OCI-LY3 (cell line): ENCODE results near the gene OTUD5.

Experiments
- EZH2phosphoT487 ChIP-seq: fragments of 200-600 bp; shearing (Covaris generic); IDR thresholded peaks from 2 replicates; pipeline ENCODE4 v1.6.1; 2018; ENCODE audit warnings: antibody characterized with exemption, mixed run types, low read depth
- TF ChIP-seq, protein P1 (sequence below): fragments of 200-600, 300-600 bp; sonication (generic); IDR thresholded peaks from 2 replicates; pipeline ENCODE4 v1.5.1; 2014; ENCODE audit warnings: antibody characterized with exemption, low read length, low read depth

DNA sequence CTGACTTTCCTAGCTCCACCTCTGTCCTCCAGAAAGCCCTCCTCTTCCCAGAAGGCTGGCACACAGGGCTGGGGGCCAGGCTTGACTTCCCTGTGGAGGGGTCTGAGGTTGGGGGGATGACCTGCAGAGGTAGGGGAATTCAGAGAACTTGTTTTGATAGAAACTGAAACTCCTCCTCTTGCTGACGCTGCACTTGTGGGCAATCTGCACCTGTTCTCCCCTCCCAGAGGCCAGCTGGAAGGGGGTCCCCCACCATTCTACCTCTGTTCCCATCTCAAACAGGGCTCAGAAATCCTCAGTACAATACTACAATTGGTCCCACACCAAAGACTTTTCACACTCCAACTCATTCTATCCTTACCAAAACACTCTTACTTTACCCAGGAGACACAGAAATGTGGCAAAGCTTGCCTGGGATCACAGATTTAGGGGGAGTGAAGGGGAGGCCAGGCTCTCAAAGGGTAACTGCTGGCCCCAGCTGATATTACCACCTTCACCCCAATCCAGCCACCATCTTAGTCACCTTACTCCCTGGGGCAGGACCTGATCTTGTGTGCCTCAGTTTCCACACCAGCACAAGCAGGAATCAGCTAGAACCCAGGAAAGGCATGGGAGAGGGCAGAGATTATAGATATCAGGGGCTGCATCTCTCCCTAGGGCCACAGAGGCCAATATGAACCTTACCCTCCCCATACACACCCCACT is 18.5 kb downstream of the OTUD5 start:
- TF ChIP-seq, protein P1, sequence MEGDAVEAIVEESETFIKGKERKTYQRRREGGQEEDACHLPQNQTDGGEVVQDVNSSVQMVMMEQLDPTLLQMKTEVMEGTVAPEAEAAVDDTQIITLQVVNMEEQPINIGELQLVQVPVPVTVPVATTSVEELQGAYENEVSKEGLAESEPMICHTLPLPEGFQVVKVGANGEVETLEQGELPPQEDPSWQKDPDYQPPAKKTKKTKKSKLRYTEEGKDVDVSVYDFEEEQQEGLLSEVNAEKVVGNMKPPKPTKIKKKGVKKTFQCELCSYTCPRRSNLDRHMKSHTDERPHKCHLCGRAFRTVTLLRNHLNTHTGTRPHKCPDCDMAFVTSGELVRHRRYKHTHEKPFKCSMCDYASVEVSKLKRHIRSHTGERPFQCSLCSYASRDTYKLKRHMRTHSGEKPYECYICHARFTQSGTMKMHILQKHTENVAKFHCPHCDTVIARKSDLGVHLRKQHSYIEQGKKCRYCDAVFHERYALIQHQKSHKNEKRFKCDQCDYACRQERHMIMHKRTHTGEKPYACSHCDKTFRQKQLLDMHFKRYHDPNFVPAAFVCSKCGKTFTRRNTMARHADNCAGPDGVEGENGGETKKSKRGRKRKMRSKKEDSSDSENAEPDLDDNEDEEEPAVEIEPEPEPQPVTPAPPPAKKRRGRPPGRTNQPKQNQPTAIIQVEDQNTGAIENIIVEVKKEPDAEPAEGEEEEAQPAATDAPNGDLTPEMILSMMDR: no peak
- TF ChIP-seq EZH2phosphoT487: no peak
